Measurements from ENCODE around the gene GPALPP1.

GPALPP1 gene

GRCh38 chr13:45068036-45069001 lies 79.0 kb downstream of the GPALPP1 start:
- peak; percentile 41 for DNase-seq

- no peak for DNase-seq
Observed at GRCh38 chr13:45073809-45074208, 84.5 kb downstream of the GPALPP1 start.

GRCh38 chr13:45074721-45075120 lies 85.4 kb downstream of the GPALPP1 start:
- no peak for DNase-seq

GRCh38 chr13:45078003-45078402 lies 88.7 kb downstream of the GPALPP1 start:
- no peak for DNase-seq
